ENCODE results near the gene PRTN3. TPM values are rescaled to one million over a fixed set of nuclear protein-coding genes. Genes with fewer than 3 reads are reported as not detected.

Gene PRTN3
- total RNA-seq, 1 donor from 2014 or later = not detected

GRCh38 chr19:810883-811489 lies 29.8 kb upstream of the PRTN3 start:
- no peak overlapping the region for H3K4me3 Mint-ChIP-seq
- TF ChIP-seq EZH2 (IDR thresholded peaks at IDR 0.05) = no peak
- TF ChIP-seq EZH2phosphoT487 (IDR thresholded peaks at IDR 0.05) = no peak
- TF ChIP-seq, protein P1, sequence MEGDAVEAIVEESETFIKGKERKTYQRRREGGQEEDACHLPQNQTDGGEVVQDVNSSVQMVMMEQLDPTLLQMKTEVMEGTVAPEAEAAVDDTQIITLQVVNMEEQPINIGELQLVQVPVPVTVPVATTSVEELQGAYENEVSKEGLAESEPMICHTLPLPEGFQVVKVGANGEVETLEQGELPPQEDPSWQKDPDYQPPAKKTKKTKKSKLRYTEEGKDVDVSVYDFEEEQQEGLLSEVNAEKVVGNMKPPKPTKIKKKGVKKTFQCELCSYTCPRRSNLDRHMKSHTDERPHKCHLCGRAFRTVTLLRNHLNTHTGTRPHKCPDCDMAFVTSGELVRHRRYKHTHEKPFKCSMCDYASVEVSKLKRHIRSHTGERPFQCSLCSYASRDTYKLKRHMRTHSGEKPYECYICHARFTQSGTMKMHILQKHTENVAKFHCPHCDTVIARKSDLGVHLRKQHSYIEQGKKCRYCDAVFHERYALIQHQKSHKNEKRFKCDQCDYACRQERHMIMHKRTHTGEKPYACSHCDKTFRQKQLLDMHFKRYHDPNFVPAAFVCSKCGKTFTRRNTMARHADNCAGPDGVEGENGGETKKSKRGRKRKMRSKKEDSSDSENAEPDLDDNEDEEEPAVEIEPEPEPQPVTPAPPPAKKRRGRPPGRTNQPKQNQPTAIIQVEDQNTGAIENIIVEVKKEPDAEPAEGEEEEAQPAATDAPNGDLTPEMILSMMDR (IDR thresholded peaks at IDR 0.05) = no peak
- Histone ChIP-seq H3K4me3 (no peak overlapping the region), H3F3A (ENCODE audit: low read depth) (peaks cover 58% of the 10 kb centered on the region), H3K79me2 (ENCODE audit: low read depth) (peaks cover 38% of the 10 kb centered on the region), H3K27ac (peak overlapping the region; percentile 74), H3K9me3 (ENCODE audit: low read depth) (no peaks in the 10 kb centered on the region), H3K27me3 (no peaks in the 10 kb centered on the region), H3K36me3 (peaks cover 3% of the 10 kb centered on the region), H4K20me1 (ENCODE audit: low read depth) (peaks cover 67% of the 10 kb centered on the region), H3K4me1 (no peaks in the 10 kb centered on the region), H2AFZ (replicated peaks) (no peak overlapping the region), H3K9ac (no peak overlapping the region), H3K4me2 (no peak overlapping the region)
- peaks cover 2% of the 10 kb centered on the region for H3K9me3 Mint-ChIP-seq
- peaks cover 33% of the 10 kb centered on the region for H3K36me3 Mint-ChIP-seq
- no peak overlapping the region for H3K27ac Mint-ChIP-seq
- peaks cover 13% of the 10 kb centered on the region for H3K27me3 Mint-ChIP-seq (ENCODE audit: insufficient read depth, low read depth)
- no peak for DNase-seq (ENCODE audit: low spot score)
- H3K4me1 Mint-ChIP-seq = peaks cover 3% of the 10 kb centered on the region

DNA sequence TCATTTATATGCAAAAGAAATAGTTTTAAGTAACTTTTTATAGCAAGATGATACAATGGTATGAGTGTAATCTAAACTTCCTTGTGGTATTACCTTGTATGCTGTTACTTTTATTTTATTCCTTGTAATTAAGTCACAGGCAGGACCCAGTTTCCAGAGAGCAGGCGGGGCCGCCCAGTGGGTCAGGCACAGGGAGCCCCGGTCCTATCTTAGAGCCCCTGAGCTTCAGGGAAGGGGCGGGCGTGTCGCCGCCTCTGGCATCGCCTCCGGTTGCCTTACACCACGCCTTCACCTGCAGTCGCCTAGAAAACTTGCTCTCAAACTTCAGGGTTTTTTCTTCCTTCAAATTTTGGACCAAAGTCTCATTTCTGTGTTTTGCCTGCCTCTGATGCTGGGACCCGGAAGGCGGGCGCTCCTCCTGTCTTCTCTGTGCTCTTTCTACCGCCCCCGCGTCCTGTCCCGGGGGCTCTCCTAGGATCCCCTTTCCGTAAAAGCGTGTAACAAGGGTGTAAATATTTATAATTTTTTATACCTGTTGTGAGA lies 29.2 kb upstream of the PRTN3 start:
- H3K9me3 ChIP-seq (ENCODE audit: low read depth) = no peaks in the 10 kb centered on the region
- peaks cover 57% of the 10 kb centered on the region for H3F3A ChIP-seq (ENCODE audit: low read depth)
- Mint-ChIP-seq H3K4me1 (peaks cover 4% of the 10 kb centered on the region), H3K4me3 (no peak overlapping the region), H3K36me3 (peaks cover 37% of the 10 kb centered on the region), H3K9me3 (peaks cover 2% of the 10 kb centered on the region), H3K27me3 (ENCODE audit: insufficient read depth, low read depth) (peaks cover 14% of the 10 kb centered on the region), H3K27ac (no peak overlapping the region)
- TF ChIP-seq EZH2phosphoT487 (IDR thresholded peaks at IDR 0.05) = no peak
- TF ChIP-seq EZH2 (IDR thresholded peaks at IDR 0.05) = no peak
- TF ChIP-seq, protein P1 (IDR thresholded peaks at IDR 0.05) = no peak
- H3K36me3 ChIP-seq = peaks cover 3% of the 10 kb centered on the region
- H2AFZ ChIP-seq (replicated peaks) = no peak overlapping the region
- peak overlapping the region; percentile 74 for H3K27ac ChIP-seq
- no peaks in the 10 kb centered on the region for H3K4me1 ChIP-seq
- H3K79me2 ChIP-seq (ENCODE audit: low read depth) = peaks cover 36% of the 10 kb centered on the region
- no peaks in the 10 kb centered on the region for H3K27me3 ChIP-seq
- H3K9ac ChIP-seq = no peak overlapping the region
- H3K4me3 ChIP-seq = no peak overlapping the region
- DNase-seq (ENCODE audit: low spot score) = no peak
- no peak overlapping the region for H3K4me2 ChIP-seq
- peaks cover 66% of the 10 kb centered on the region for H4K20me1 ChIP-seq (ENCODE audit: low read depth)

DNA sequence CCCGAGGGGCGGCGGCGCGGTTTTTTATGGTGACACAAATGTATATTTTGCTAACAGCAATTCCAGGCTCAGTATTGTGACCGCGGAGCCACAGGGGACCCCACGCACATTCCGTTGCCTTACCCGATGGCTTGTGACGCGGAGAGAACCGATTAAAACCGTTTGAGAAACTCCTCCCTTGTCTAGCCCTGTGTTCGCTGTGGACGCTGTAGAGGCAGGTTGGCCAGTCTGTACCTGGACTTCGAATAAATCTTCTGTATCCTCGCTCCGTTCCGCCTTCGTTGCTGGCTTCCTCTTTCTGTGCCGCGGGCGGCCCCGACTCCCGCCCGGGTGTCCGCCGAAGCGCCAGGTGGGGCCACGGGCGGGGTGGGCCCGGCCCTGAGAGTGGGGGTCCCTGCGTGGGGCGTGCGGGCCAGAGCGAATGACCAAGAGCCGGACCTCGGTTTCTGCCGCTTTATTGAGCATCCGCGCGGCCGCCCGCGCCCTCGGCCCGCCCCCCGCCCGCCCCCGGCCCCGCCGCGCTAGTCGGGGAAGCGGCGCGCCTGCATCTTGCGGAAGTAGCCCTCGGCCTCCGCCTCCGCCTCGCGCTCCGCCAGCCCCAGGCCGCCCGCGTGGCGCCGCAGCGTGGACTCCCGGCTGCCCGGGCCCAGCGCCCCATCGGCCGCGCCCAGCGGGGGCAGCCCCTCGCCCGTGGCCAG lies 28.6 kb upstream of the PRTN3 start:
- peaks cover 2% of the 10 kb centered on the region for H3K9me3 Mint-ChIP-seq
- no peaks in the 10 kb centered on the region for H3K27me3 ChIP-seq
- TF ChIP-seq EZH2 (IDR thresholded peaks at IDR 0.05) = no peak
- TF ChIP-seq, protein P1 (IDR thresholded peaks at IDR 0.05) = no peak
- no peak for TF ChIP-seq EZH2phosphoT487 (IDR thresholded peaks at IDR 0.05)
- peaks cover 4% of the 10 kb centered on the region for H3K4me1 Mint-ChIP-seq
- no peak overlapping the region for H2AFZ ChIP-seq (replicated peaks)
- no peak overlapping the region for H3K4me3 Mint-ChIP-seq
- no peak overlapping the region for H3K27ac Mint-ChIP-seq
- H3K27ac ChIP-seq = no peak overlapping the region
- peaks cover 51% of the 10 kb centered on the region for H3F3A ChIP-seq (ENCODE audit: low read depth)
- no peak overlapping the region for H3K9ac ChIP-seq
- H3K9me3 ChIP-seq (ENCODE audit: low read depth) = no peaks in the 10 kb centered on the region
- H3K79me2 ChIP-seq (ENCODE audit: low read depth) = peaks cover 36% of the 10 kb centered on the region
- peaks cover 36% of the 10 kb centered on the region for H3K36me3 Mint-ChIP-seq
- H4K20me1 ChIP-seq (ENCODE audit: low read depth) = peaks cover 62% of the 10 kb centered on the region
- DNase-seq (ENCODE audit: low spot score) = no peak
- no peak overlapping the region for H3K4me3 ChIP-seq
- peaks cover 16% of the 10 kb centered on the region for H3K27me3 Mint-ChIP-seq (ENCODE audit: insufficient read depth, low read depth)
- H3K36me3 ChIP-seq = peaks cover 3% of the 10 kb centered on the region
- H3K4me1 ChIP-seq = no peaks in the 10 kb centered on the region
- H3K4me2 ChIP-seq = no peak overlapping the region

Data from neural progenitor cell (in vitro differentiated cells).